GM12878 (cell line): ENCODE measurements around the gene ECT2L. TPM values are rescaled to one million over a fixed set of nuclear protein-coding genes. Genes with fewer than 3 reads are reported as not detected.
A peak's percentile ranks its signal among the peaks of the same experiment; 100 is the strongest.

Experiments
- ATAC-seq: fragments of 200-7000 bp; cut with Tn5 transposase; 3 replicates; pipeline ENCODE4 v1.9.1; 2020; ENCODE audit warnings: mild to moderate bottlenecking, moderate library complexity
- BruUV-seq: library from RNA; stranded (reverse); fragments of 400-500 nt; replicated peaks from 2 replicates; lab custom pipeline; 2021; lab: Mats Ljungman, UMichigan
- CTCF ChIA-PET: fragments of 300-600 bp; sonication (Branson Sonifier 250); formaldehyde crosslinking; extraction: SDS; loops from one replicate; lab custom pipeline; 2021; ENCODE audit warnings: inconsistent platforms; lab: Yijun Ruan, JAX
- POLR2A ChIA-PET: fragments of 350-600 bp; formaldehyde crosslinking; extraction: SDS; loops from one replicate; lab custom pipeline; 2021; ENCODE audit warnings: inconsistent platforms; lab: Charles Lee
- RAD21 ChIA-PET: fragments of 300-600 bp; sonication (Branson Sonifier 250); formaldehyde crosslinking; loops from one replicate; lab custom pipeline; 2023; ENCODE audit warnings: antibody characterized with exemption; ENCODE audit not compliant: unreplicated experiment; lab: Charles Lee
- SMC1A ChIA-PET: fragments of 300-600 bp; sonication (Branson Sonifier 250); formaldehyde crosslinking; loops from one replicate; lab custom pipeline; 2023; ENCODE audit not compliant: unreplicated experiment, uncharacterized antibody; lab: Charles Lee
- DNase-seq: peaks from one replicate; pipeline ENCODE4 v3.0.0-alpha.2; 2011; ENCODE audit warnings: low read depth, low spot score
- FAIRE-seq: peaks from 3 replicates; lab custom pipeline; 2011; peaks lifted over from hg19 to GRCh38; lab: Jason Lieb, UNC
- H2AFZ ChIP-seq: 2 replicates; pipeline ENCODE4 v1.6.0; 2011; ENCODE audit warnings: low read depth, low read length, control low read depth; ENCODE audit not compliant: control insufficient read depth
- H3K27ac ChIP-seq: 2 replicates; pipeline ENCODE4 v1.5.1; 2011; ENCODE audit warnings: control low read depth; ENCODE audit not compliant: control insufficient read depth, insufficient read depth
- H3K27me3 ChIP-seq, 2 experiments: replicated peaks in 1 of 2; 2 replicates each; pipeline versions ENCODE4 v1.6.0 to v1.6.1; 2011; ENCODE audit warnings: low read length in 1 of 2; ENCODE audit not compliant: control insufficient read depth in 2 of 2, insufficient read depth in 2 of 2
- H3K36me3 ChIP-seq, 2 experiments: 2 replicates each; pipeline ENCODE4 v1.5.1; 2011; ENCODE audit warnings: low read length in 1 of 2; ENCODE audit not compliant: control insufficient read depth in 2 of 2, insufficient read depth in 2 of 2
- H3K4me1 ChIP-seq: 2 replicates; pipeline ENCODE4 v1.6.1; 2011; ENCODE audit warnings: mild to moderate bottlenecking, low read length, moderate library complexity, mixed read lengths; ENCODE audit not compliant: control insufficient read depth, insufficient read depth
- H3K4me2 ChIP-seq: 2 replicates; pipeline ENCODE4 v1.6.0; 2011; ENCODE audit warnings: control low read depth; ENCODE audit not compliant: control insufficient read depth, insufficient read depth
- H3K4me3 ChIP-seq: fragments of 200-600 bp; sonication (generic); 2 replicates; pipeline ENCODE4 v1.5.1; 2016
- H3K79me2 ChIP-seq: 2 replicates; pipeline ENCODE4 v1.6.0; 2011; ENCODE audit warnings: low read length; ENCODE audit not compliant: control insufficient read depth, insufficient read depth
- H3K9ac ChIP-seq: 2 replicates; pipeline ENCODE4 v1.8.0; 2011; ENCODE audit warnings: low read length, control low read depth, mixed read lengths; ENCODE audit not compliant: control insufficient read depth, insufficient read depth
- H3K9me3 ChIP-seq: replicated peaks from 3 replicates; pipeline ENCODE4 v1.5.1; 2011; ENCODE audit warnings: mild to moderate bottlenecking, low read length; ENCODE audit not compliant: control insufficient read depth, insufficient read depth
- H4K20me1 ChIP-seq: 2 replicates; pipeline ENCODE4 v1.6.0; 2011; ENCODE audit not compliant: control insufficient read depth, insufficient read depth
- ATF7 ChIP-seq: fragments of 450-650 bp; IDR thresholded peaks from 2 replicates; pipeline ENCODE4 v1.6.1; 2016; ENCODE audit warnings: low read depth, mild to moderate bottlenecking
- BMI1 ChIP-seq: fragments of 450-650 bp; IDR thresholded peaks from 2 replicates; pipeline ENCODE4 v1.6.1; 2016; ENCODE audit warnings: mild to moderate bottlenecking, moderate library complexity, borderline replicate concordance
- EGR1 ChIP-seq, 2 experiments: IDR thresholded peaks; 1 replicate in 1 of 2; 2 replicates in 1 of 2; pipeline ENCODE4 v1.6.1; 2011 to 2012; ENCODE audit warnings: low read depth in 2 of 2, low read length in 2 of 2, borderline replicate concordance in 1 of 2, mild to moderate bottlenecking in 1 of 2, moderate library complexity in 1 of 2
- SIX5 ChIP-seq: IDR thresholded peaks from 2 replicates; pipeline ENCODE4 v1.6.1; 2011; ENCODE audit warnings: mild to moderate bottlenecking, low read depth, low read length, moderate library complexity; ENCODE audit not compliant: severe bottlenecking
- SMAD1 ChIP-seq: fragments of 450-650 bp; IDR thresholded peaks from 2 replicates; pipeline ENCODE4 v1.6.1; 2018; ENCODE audit warnings: mild to moderate bottlenecking, low read depth; ENCODE audit not compliant: partially characterized antibody
- SRF ChIP-seq, 2 experiments: IDR thresholded peaks; 2 replicates each; pipeline ENCODE4 v1.6.1; 2011; ENCODE audit warnings: low read depth in 2 of 2, low read length in 2 of 2, mild to moderate bottlenecking in 1 of 2, moderate library complexity in 1 of 2
- ZNF217 ChIP-seq: fragments of 450-650 bp; IDR thresholded peaks from 2 replicates; pipeline ENCODE4 v1.6.1; 2017; ENCODE audit warnings: antibody characterized with exemption, mild to moderate bottlenecking
- ZNF384 ChIP-seq: IDR thresholded peaks from 2 replicates; pipeline ENCODE4 v1.6.1; 2012; ENCODE audit warnings: low read depth, mild to moderate bottlenecking, low read length, improper control_type of control experiment, borderline replicate concordance
- WGBS: methylation state at CpG from one replicate; pipeline ENCODE4 v1.1.6; 2016; ENCODE audit warnings: low lambda C conversion rate; ENCODE audit not compliant: insufficient replicate concordance, insufficient coverage; ENCODE audit errors: missing lambda C conversion rate; 5-methylcytosine and 5-hydroxymethylcytosine counted together
- in situ Hi-C: fragments of 300-500 bp; cut with MboI; formaldehyde crosslinking; loops from 9 replicates; pipeline ENCODE4 v1.14.3; 2018; ENCODE audit warnings: mixed read lengths
- intact Hi-C: fragments of 100-400 bp; cut with micrococcal nuclease; formaldehyde crosslinking; loops from one replicate; pipeline ENCODE4 v1.14.2; 2022; ENCODE audit not compliant: unreplicated experiment
- polyA plus RNA-seq, 11 experiments: library from polyadenylated mRNA; depleted of rRNA in 4 of 11; unstranded in 6 of 11; stranded (reverse) in 5 of 11; fragments of >200 nt; fragmentation: Nextera tagmentation in 4 of 11; fragmentation: Illumina TruSeq in 1 of 11; extraction: Ambion mirVana in 4 of 11; extraction: Trizol in 1 of 11; gene quantifications; 1 replicate in 1 of 11; 2 replicates in 10 of 11; pipeline versions ENCODE4 v1.2.1 to v1.2.3, GENCODE V29; 2011 to 2016; ENCODE audit warnings: inconsistent platforms in 2 of 11, missing spikeins in 2 of 11, low read depth in 1 of 11
- total RNA-seq, 4 experiments: library from RNA; depleted of rRNA in 3 of 4; stranded (reverse); fragments of >200 nt in 3 of 4; fragmentation: Illumina TruSeq in 1 of 4; extraction: Trizol in 1 of 4; gene quantifications; 2 replicates each; pipeline versions ENCODE4 v1.2.1 to v1.2.3, GENCODE V29; 2013 to 2021
- TF ChIP-seq, protein P1 (sequence below): fragments of 450-650 bp; IDR thresholded peaks from 2 replicates; pipeline ENCODE4 v1.6.1; 2017; ENCODE audit warnings: mild to moderate bottlenecking, low read depth, inconsistent platforms; ENCODE audit not compliant: poor library complexity, severe bottlenecking
- TF ChIP-seq, protein P2 (sequence below): fragments of 450-650 bp; IDR thresholded peaks from 2 replicates; pipeline ENCODE4 v1.6.1; 2017; ENCODE audit warnings: low read depth, mild to moderate bottlenecking, moderate library complexity
- TF ChIP-seq, protein P3 (sequence below): fragments of 450-650 bp; IDR thresholded peaks from 2 replicates; pipeline ENCODE4 v1.6.1; 2017; ENCODE audit warnings: mild to moderate bottlenecking, moderate library complexity

ECT2L gene
- total and polyA plus RNA-seq, 10 of the 15 experiments (the other 5 are each of a cell fraction or from before 2014, with no cell fraction given): 0.05 to 0.09 TPM; not detected in 8

DNA sequence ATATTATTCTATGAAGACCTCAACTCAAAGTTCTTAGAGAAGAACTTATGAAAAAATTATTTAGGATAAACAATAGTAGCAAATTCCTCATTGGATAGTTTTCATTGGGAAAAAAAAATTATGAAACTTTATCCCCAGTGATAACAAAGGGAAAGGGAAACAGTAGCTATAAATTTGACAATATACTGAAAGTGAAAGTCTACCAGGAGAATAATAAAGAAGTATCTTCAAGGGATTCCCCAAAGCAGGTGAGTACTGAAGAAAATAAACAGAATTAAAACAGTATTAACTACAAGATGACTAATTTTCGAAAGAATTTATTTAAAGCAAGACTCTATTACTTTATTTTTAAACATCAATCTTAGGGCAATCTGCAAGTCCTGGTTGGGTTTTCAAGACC lies 135.8 kb downstream of the ECT2L start:
- no peak overlapping the region for H2AFZ ChIP-seq
- H3K36me3 ChIP-seq: no peaks in the 10 kb centered on the region; a peak in 2 of 4 replicates
- H3K27ac ChIP-seq: no peak overlapping the region
- ChIA-PET POLR2A (interaction anchor here (1.3 kb wide), 1 partner anchor 37 kb away, joined by 5 read pairs; no protein-coding TSS in a partner anchor), RAD21 (interaction anchor here (0.6 to 2.1 kb wide), 8 partner anchors 10 to 115 kb away, joined by 3 to 12 read pairs (median 3); no protein-coding TSS in a partner anchor), CTCF (interaction anchor here (1.0 to 3.7 kb wide), 6 partner anchors 11 to 115 kb away, joined by 3 to 21 read pairs (median 4); no protein-coding TSS in a partner anchor), SMC1A (interaction anchor here (0.8 to 3.9 kb wide), 16 partner anchors 10 to 117 kb away, joined by 3 to 23 read pairs (median 4); no protein-coding TSS in a partner anchor)
- H3K9ac ChIP-seq: no peak overlapping the region
- no peaks in the 10 kb centered on the region for H4K20me1 ChIP-seq
- WGBS: 0% methylated on average over 1 of the region's 1 CpG
- H3K4me3 ChIP-seq: no peak overlapping the region
- DNase-seq (no peak), ATAC-seq (peak; percentile 69), FAIRE-seq (no peak)
- no peaks in the 10 kb centered on the region for H3K4me1 ChIP-seq
- BruUV-seq: no TSS peak
- intact Hi-C loops (no loop called here), in situ Hi-C loops (no loop called here)
- no peaks in the 10 kb centered on the region for H3K79me2 ChIP-seq
- H3K4me2 ChIP-seq: no peak overlapping the region
- TF ChIP-seq EGR1 (IDR thresholded peaks at IDR 0.05; ENCODE audit: borderline replicate concordance in 1 of 2, low read depth in 2 of 2, low read length in 2 of 2) (no peak), ATF7 (0 out of 2 replicates have a peak, but pooled peaks have one; percentile 11), SIX5 (no peak), ZNF217 (no peak), ZNF384 (no peak), BMI1 (no peak), SRF (IDR thresholded peaks at IDR 0.05; ENCODE audit: low read depth in 2 of 2, low read length in 2 of 2) (no peak), SMAD1 (no peak)
- TF ChIP-seq, protein P1, sequence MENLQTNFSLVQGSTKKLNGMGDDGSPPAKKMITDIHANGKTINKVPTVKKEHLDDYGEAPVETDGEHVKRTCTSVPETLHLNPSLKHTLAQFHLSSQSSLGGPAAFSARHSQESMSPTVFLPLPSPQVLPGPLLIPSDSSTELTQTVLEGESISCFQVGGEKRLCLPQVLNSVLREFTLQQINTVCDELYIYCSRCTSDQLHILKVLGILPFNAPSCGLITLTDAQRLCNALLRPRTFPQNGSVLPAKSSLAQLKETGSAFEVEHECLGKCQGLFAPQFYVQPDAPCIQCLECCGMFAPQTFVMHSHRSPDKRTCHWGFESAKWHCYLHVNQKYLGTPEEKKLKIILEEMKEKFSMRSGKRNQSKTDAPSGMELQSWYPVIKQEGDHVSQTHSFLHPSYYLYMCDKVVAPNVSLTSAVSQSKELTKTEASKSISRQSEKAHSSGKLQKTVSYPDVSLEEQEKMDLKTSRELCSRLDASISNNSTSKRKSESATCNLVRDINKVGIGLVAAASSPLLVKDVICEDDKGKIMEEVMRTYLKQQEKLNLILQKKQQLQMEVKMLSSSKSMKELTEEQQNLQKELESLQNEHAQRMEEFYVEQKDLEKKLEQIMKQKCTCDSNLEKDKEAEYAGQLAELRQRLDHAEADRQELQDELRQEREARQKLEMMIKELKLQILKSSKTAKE: no peak
- TF ChIP-seq, protein P2, sequence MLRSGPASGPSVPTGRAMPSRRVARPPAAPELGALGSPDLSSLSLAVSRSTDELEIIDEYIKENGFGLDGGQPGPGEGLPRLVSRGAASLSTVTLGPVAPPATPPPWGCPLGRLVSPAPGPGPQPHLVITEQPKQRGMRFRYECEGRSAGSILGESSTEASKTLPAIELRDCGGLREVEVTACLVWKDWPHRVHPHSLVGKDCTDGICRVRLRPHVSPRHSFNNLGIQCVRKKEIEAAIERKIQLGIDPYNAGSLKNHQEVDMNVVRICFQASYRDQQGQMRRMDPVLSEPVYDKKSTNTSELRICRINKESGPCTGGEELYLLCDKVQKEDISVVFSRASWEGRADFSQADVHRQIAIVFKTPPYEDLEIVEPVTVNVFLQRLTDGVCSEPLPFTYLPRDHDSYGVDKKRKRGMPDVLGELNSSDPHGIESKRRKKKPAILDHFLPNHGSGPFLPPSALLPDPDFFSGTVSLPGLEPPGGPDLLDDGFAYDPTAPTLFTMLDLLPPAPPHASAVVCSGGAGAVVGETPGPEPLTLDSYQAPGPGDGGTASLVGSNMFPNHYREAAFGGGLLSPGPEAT: peak; percentile 60; the same call in 1 of the 2 replicates
- TF ChIP-seq, protein P3, sequence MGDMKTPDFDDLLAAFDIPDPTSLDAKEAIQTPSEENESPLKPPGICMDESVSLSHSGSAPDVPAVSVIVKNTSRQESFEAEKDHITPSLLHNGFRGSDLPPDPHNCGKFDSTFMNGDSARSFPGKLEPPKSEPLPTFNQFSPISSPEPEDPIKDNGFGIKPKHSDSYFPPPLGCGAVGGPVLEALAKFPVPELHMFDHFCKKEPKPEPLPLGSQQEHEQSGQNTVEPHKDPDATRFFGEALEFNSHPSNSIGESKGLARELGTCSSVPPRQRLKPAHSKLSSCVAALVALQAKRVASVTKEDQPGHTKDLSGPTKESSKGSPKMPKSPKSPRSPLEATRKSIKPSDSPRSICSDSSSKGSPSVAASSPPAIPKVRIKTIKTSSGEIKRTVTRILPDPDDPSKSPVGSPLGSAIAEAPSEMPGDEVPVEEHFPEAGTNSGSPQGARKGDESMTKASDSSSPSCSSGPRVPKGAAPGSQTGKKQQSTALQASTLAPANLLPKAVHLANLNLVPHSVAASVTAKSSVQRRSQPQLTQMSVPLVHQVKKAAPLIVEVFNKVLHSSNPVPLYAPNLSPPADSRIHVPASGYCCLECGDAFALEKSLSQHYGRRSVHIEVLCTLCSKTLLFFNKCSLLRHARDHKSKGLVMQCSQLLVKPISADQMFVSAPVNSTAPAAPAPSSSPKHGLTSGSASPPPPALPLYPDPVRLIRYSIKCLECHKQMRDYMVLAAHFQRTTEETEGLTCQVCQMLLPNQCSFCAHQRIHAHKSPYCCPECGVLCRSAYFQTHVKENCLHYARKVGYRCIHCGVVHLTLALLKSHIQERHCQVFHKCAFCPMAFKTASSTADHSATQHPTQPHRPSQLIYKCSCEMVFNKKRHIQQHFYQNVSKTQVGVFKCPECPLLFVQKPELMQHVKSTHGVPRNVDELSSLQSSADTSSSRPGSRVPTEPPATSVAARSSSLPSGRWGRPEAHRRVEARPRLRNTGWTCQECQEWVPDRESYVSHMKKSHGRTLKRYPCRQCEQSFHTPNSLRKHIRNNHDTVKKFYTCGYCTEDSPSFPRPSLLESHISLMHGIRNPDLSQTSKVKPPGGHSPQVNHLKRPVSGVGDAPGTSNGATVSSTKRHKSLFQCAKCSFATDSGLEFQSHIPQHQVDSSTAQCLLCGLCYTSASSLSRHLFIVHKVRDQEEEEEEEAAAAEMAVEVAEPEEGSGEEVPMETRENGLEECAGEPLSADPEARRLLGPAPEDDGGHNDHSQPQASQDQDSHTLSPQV: no peak
- no peaks in the 10 kb centered on the region for H3K27me3 ChIP-seq
- no peaks in the 10 kb centered on the region; the same call in 1 of the 3 replicates for H3K9me3 ChIP-seq
